Measurements from ENCODE around the gene GPR75. TPM values are rescaled to one million over a fixed set of nuclear protein-coding genes. Genes with fewer than 3 reads are reported as not detected.
"Not testable (repeated sequence)": the region's sequence is repeated elsewhere in the genome, so short reads cannot be mapped to it uniquely, and the experiment has no call there.

The GPR75 gene
- total RNA-seq, 1 donor, result 3.5 TPM

GRCh38 chr2:53854678-53855077 lies 5.1 kb downstream of the GPR75 start:
- DNase-seq (ENCODE audit: low read depth in 2 of 3, low spot score in 2 of 3), result no peak

- no peak for DNase-seq (ENCODE audit: low read depth in 2 of 3, low spot score in 2 of 3)
Observed at GRCh38 chr2:53852532-53852931, 7.2 kb downstream of the GPR75 start.

GRCh38 chr2:53851052-53851757 lies 8.6 kb downstream of the GPR75 start:
- DNase-seq (ENCODE audit: low read depth in 2 of 3, low spot score in 2 of 3), result not testable (repeated sequence)

- DNase-seq (ENCODE audit: low read depth in 2 of 3, low spot score in 2 of 3), result no peak
Observed at GRCh38 chr2:53848062-53848461, 11.7 kb downstream of the GPR75 start.

- no peak for DNase-seq (ENCODE audit: low read depth in 2 of 3, low spot score in 2 of 3)
Observed at GRCh38 chr2:53843595-53843994, 16.2 kb downstream of the GPR75 start.

DNA sequence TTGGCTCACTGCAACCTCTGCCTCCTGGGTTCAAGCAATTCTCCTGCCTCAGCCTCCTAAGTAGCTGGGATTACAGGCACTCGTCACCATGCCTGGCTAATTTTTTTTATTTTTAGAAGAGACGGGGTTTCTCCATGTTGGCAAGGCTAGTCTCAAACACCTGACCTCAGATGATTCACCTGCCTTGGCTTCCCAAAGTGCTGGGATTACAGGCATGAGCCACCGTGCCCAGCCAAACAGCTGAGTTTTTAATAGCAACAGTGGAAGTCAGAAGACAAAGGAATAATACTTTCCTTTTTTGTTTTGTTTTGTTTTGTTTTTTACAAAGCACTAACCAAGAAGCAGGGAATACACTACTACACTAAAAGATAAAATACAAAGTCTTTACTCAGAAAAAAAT lies 16.9 kb downstream of the GPR75 start:
- no peak for DNase-seq (ENCODE audit: low read depth in 2 of 3, low spot score in 2 of 3)

- DNase-seq (ENCODE audit: low read depth in 2 of 3, low spot score in 2 of 3), result not testable (repeated sequence)
Observed at GRCh38 chr2:53841651-53842050, 18.1 kb downstream of the GPR75 start.

DNA sequence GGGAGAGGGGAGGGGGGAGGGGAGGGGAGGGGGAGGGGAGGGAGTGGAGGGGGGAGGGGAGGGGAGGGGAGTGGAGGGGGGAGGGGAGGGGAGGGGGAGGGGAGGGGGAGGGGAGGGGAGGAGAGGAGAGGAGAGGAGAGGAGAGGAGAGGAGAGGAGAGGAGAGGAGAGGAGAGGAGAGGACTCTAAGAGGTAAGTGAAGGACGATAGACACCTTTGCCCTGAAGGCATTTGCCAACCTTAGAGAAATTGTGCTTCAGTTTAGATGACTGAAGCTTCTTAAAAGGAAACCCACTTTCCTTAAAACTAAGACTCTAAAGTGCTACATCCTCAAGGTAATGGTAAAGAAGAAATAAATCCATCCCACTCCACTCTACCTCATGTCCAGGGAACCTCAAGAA lies 19.2 kb downstream of the GPR75 start:
- DNase-seq (ENCODE audit: low read depth in 2 of 3, low spot score in 2 of 3), result no peak

DNA sequence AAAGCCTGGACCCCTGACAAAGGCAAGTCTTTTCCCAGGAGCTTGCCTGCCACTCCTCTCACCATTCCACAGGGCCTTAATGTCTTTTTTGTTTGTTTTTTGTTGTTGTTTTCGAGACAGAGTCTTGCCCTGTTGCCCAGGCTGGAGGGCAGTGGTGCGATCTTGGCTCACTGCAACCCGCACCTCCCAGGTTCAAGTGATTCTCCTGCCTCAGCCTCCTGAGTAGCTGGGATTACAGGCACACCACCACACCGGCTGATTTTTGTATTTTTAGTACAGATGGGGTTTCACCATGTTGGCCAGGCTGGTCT lies 29.8 kb downstream of the GPR75 start:
- not testable (repeated sequence) for DNase-seq (ENCODE audit: low read depth in 2 of 3, low spot score in 2 of 3)

DNA sequence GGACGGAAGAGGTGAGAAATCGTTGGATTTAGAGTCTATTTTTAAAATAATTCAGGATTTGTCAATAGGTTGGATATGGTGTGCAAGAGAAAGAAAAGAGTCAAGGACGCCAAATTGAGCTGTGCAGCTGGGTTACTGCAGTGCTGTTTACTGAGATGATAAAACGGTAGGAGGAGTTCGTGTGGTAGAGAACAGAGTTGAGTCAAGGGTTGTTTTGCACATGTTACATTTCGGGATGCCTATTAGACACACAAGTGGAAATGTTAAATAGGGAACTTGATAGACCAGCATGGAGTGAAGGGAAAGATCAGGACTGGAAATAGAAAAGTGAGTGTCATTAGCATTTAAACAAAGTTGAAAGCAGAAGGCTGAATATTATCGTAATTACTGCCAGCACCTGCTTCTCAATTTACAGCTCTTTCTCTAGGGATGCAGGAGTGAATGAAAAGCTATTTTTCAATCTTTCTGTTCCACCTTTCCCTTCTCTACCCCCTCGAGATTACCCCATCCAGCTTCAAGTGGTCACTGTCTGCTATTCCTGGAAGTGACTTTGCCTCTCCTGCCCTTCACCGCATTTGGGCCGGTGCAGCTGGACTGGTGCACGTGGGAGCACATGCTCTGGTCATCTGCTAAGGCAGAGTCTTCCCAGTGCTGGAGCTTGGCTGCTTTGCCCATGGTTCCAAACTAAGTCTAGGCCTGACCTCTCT lies 30.3 kb downstream of the GPR75 start:
- DNase-seq (ENCODE audit: low read depth in 2 of 3, low spot score in 2 of 3), result no peak

- DNase-seq (ENCODE audit: low read depth in 2 of 3, low spot score in 2 of 3), result no peak
Observed at GRCh38 chr2:53828331-53828730, 31.4 kb downstream of the GPR75 start.

DNA sequence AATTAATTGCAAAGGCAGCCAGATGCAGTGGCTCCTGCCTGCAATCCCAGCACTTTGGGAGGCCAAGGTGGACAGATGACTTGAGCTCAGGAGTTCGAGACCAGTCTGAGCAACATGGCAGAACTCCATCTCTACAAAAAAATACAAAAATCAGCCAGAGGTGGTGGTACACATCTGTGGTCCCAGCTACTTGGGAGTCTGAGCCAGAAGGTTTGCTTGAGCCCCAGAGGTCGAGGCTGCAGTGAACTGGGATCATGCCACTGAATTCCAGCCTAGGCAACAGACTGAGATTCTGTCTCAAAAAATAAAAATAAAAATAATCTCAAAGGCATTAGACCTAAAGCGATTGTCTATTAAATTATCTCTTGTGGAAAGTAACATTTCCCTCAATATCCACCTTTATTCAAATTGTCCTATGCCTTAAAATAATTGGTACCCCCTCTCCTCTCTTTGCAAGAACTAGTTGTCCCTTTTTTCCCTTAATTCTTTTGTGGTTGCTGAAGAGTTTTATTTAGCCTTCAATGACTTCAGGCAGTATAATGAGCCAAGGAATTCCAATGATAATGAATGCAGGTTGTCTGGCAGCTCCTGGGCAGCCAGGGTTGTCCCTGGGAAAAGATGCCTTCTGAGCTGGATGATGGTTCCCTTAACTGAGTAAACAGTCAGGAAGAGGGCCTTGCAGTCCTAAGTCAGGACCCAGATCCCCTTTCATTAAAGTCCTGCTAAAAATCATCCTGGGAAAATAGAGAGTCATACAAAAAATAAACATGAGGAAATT lies 32.2 kb downstream of the GPR75 start:
- DNase-seq (ENCODE audit: low read depth in 2 of 3, low spot score in 2 of 3), result no peak

DNA sequence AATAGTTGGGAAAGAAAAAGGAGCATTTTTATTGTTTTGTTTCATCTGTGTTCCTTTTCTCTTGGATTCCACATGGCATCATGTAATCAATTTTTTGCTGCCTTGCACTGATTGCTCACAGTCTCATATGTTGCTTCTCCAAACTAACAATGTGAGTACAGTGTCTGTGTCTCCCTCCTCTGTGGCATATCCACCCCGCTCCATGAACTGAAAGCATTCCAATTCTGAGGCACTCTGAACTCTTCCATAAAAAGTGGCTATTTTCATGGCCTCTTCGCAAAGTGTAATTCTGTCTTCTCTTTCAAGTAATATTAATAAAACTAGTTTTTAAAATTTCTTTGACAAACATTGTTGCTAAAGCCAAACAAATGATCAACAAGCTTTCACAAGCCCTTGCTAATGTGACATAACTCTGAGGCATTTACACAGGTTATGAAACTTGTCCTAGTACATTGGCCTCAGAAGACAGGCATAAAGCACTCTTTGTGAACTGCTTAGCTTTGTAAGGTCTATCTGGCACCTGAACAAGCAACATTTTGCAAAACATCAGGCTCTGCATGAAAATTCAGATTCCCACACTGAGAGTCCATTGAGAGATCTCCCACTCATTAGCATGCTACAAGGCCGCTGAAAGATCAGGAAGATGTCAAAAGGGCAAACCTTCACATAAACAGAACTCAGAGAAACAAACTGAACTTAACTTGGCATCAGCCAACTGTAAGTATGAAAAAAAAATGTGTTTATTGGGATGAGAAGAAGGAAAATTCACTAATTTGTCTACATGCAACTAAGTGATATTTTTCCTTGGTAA lies 33.0 kb downstream of the GPR75 start:
- DNase-seq (ENCODE audit: low read depth in 2 of 3, low spot score in 2 of 3), result no peak

DNA sequence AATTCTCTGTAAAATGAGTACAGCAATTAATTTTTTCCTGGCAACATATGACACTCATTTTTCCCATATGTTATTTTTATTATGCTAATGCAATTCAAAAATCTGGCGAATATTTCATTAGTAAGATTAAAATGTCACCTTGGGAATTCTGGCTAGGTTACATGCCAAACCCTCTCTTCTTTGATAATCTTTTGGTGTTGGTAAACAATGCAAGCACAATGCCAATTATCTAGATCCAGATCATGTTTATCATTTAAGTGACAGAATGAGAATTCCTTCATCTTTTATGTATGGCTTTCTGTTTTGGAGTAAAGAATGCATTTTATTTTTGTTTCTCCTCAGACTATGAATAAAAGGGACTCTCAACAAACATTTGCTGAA lies 33.7 kb downstream of the GPR75 start:
- no peak for DNase-seq (ENCODE audit: low read depth in 2 of 3, low spot score in 2 of 3)

- DNase-seq (ENCODE audit: low read depth in 2 of 3, low spot score in 2 of 3), result peak in 1 of 3 donors; percentile 4
Observed at GRCh38 chr2:53823639-53824038, 36.1 kb downstream of the GPR75 start.

- DNase-seq (ENCODE audit: low read depth in 2 of 3, low spot score in 2 of 3), result no peak
Observed at GRCh38 chr2:53821810-53822209, 38.0 kb downstream of the GPR75 start.

DNA sequence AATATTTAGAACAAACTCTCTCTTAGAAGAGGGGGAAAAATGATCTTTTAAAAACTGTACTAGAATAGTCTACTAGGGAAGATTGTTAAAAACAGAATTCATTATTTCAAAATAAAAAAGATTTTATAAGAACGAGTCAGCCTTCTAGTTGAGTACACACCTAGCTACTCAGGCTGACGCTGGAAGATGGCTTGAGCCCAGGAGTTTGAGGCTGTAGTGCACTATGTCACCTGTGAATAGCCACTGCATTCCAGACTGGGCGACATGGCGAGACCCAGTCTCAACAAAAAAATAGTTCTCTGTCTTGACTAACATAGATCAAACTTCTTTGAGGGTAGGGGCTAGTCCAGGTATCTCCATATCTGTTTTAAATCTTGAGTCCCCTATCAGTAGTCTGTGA lies 39.1 kb downstream of the GPR75 start:
- DNase-seq (ENCODE audit: low read depth in 2 of 3, low spot score in 2 of 3), result no peak

DNA sequence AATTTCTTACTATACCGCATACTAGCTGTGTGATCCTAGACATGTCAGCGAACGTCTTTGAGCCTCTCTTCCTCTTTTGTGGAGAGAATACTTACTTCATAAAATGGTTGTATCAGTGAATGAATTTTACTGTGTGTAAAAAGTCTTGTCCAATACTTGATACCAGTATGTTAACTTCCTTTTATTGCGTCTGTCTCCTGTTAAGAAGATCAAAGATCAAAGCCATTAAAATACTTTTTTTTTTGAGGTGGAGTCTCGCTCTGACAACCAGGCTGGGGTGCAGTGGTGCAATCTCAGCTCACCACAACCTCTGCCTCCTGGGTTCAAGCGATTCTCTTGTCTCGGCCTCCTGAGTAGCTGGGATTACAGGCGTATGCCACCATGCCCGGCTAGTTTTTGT lies 39.7 kb downstream of the GPR75 start:
- no peak for DNase-seq (ENCODE audit: low read depth in 2 of 3, low spot score in 2 of 3)

- DNase-seq (ENCODE audit: low read depth in 2 of 3, low spot score in 2 of 3), result no peak
Observed at GRCh38 chr2:53819634-53820033, 40.1 kb downstream of the GPR75 start.

- DNase-seq (ENCODE audit: low read depth in 2 of 3, low spot score in 2 of 3), result no peak
Observed at GRCh38 chr2:53818854-53819435, 40.8 kb downstream of the GPR75 start.

GRCh38 chr2:53813151-53813550 lies 46.6 kb downstream of the GPR75 start:
- DNase-seq (ENCODE audit: low read depth in 2 of 3, low spot score in 2 of 3), result no peak

Measured in hematopoietic multipotent progenitor cell (in vitro differentiated cells).